HepG2 (cell line): Measurements from ENCODE around the gene SHF. TPM values are rescaled to one million over a fixed set of nuclear protein-coding genes. Genes with fewer than 3 reads are reported as not detected.

Source experiments
- AHDC1 ChIP-seq: sonication (generic); formaldehyde crosslinking; IDR thresholded peaks from 2 replicates; pipeline ENCODE4 v1.5.1; 2020; ENCODE audit warnings: mild to moderate bottlenecking, missing genetic modification reagents, borderline replicate concordance
- KIAA2018 ChIP-seq: sonication (generic); formaldehyde crosslinking; IDR thresholded peaks from 2 replicates; pipeline ENCODE4 v1.5.0; 2020; ENCODE audit warnings: mild to moderate bottlenecking, missing genetic modification reagents, borderline replicate concordance
- SALL1 ChIP-seq: sonication (generic); formaldehyde crosslinking; IDR thresholded peaks from 2 replicates; pipeline ENCODE4 v1.8.0; 2022; ENCODE audit warnings: mild to moderate bottlenecking, missing genetic modification reagents
- TAF15 ChIP-seq: fragments of 200-400 bp; formaldehyde crosslinking; IDR thresholded peaks from one replicate; pipeline ENCODE4 v1.6.1; 2018; ENCODE audit warnings: mild to moderate bottlenecking, low read depth, low read length; ENCODE audit not compliant: poor library complexity, severe bottlenecking
- TEAD2 ChIP-seq: sonication (generic); formaldehyde crosslinking; IDR thresholded peaks from 2 replicates; pipeline ENCODE4 v1.9.0; 2021; ENCODE audit warnings: missing genetic modification reagents
- ZNF281 ChIP-seq: sonication (generic); formaldehyde crosslinking; IDR thresholded peaks from 2 replicates; pipeline ENCODE4 v1.4.0; 2020; ENCODE audit warnings: missing genetic modification reagents, borderline replicate concordance
- ZNF598 ChIP-seq: sonication (generic); formaldehyde crosslinking; IDR thresholded peaks from 2 replicates; pipeline ENCODE4 v1.5.1; 2020; ENCODE audit warnings: mild to moderate bottlenecking, missing genetic modification reagents, borderline replicate concordance
- ZNF788 ChIP-seq: sonication (generic); formaldehyde crosslinking; IDR thresholded peaks from 2 replicates; pipeline ENCODE4 v1.5.0; 2020; ENCODE audit warnings: mild to moderate bottlenecking, missing genetic modification reagents, borderline replicate concordance
- polyA plus RNA-seq, 8 experiments: library from polyadenylated mRNA; depleted of rRNA in 3 of 8; stranded (reverse) in 7 of 8; unstranded in 1 of 8; fragments of >200 nt; fragmentation: Illumina TruSeq in 4 of 8; extraction: Trizol in 4 of 8; gene quantifications; 2 replicates each; pipeline versions ENCODE4 v1.2.1 to v1.2.3, GENCODE V29; 2011 to 2016; ENCODE audit warnings: low read depth in 4 of 8, missing spikeins in 1 of 8, mixed read lengths in 1 of 8; ENCODE audit not compliant: insufficient read depth in 1 of 8
- total RNA-seq, 5 experiments: library from RNA; depleted of rRNA; stranded (reverse); fragments of >200 nt; fragmentation: Illumina TruSeq; extraction: Trizol; gene quantifications; 2 replicates each; pipeline ENCODE4 v1.2.3, GENCODE V29; 2016; ENCODE audit warnings: low read depth in 1 of 5

The SHF gene
- total and polyA plus RNA-seq, 2 of the 13 experiments (the other 11 are each of a cell fraction or from before 2014, with no cell fraction given): 20.9 to 25.5 TPM

- TF ChIP-seq ZNF598 (CRISPR knock-in tag): 0 out of 2 replicates have a peak, but pooled peaks have one; percentile 29
- no peak for TF ChIP-seq TEAD2 (CRISPR knock-in tag)
- no peak for TF ChIP-seq AHDC1 (CRISPR knock-in tag)
- TF ChIP-seq SALL1 (CRISPR knock-in tag): peak; percentile 62
- TF ChIP-seq ZNF281 (CRISPR knock-in tag): no peak
- no peak for TF ChIP-seq TAF15
- peak; percentile 64; the same call in 1 of the 2 replicates for TF ChIP-seq ZNF788 (CRISPR knock-in tag)
- TF ChIP-seq KIAA2018 (CRISPR knock-in tag): no peak
Measured at GRCh38 chr15:45198337-45199135, 10.8 kb upstream of the SHF start (continued).
